NCI-H526 treated with DMSO at 0.1 percent for 48 hours (cell line): ENCODE data around the gene TOX3.

Source experiments
- DNase-seq: peaks from one replicate; lab custom pipeline; 2025; lab: John Stamatoyannopoulos, UW

Gene TOX3

GRCh38 chr16:52492789-52493357 is 54.1 kb downstream of the TOX3 start:
- DNase-seq: no peak

- DNase-seq: no peak
Observed at GRCh38 chr16:52491216-52491615, 55.7 kb downstream of the TOX3 start.

GRCh38 chr16:52489894-52490293 is 57.0 kb downstream of the TOX3 start:
- no peak for DNase-seq

GRCh38 chr16:52488837-52489289 is 58.1 kb downstream of the TOX3 start:
- DNase-seq: no peak

GRCh38 chr16:52487849-52488457 is 59.0 kb downstream of the TOX3 start:
- DNase-seq: no peak

GRCh38 chr16:52480237-52480636 is 66.7 kb downstream of the TOX3 start:
- DNase-seq: no peak

GRCh38 chr16:52476111-52476510 is 70.8 kb downstream of the TOX3 start:
- DNase-seq: no peak

GRCh38 chr16:52474679-52475078 is 72.3 kb downstream of the TOX3 start:
- no peak for DNase-seq

- no peak for DNase-seq
Observed at GRCh38 chr16:52473096-52473495, 73.8 kb downstream of the TOX3 start.

GRCh38 chr16:52471650-52472370 is 75.1 kb downstream of the TOX3 start:
- DNase-seq: no peak

GRCh38 chr16:52470585-52470984 is 76.4 kb downstream of the TOX3 start:
- peak; percentile 71 for DNase-seq

- no peak for DNase-seq
Observed at GRCh38 chr16:52469775-52470174, 77.2 kb downstream of the TOX3 start.

- no peak for DNase-seq
Observed at GRCh38 chr16:52469091-52469490, 77.9 kb downstream of the TOX3 start.

- DNase-seq: no peak
Observed at GRCh38 chr16:52467753-52468152, 79.2 kb downstream of the TOX3 start.

- DNase-seq: peak; percentile 10
Observed at GRCh38 chr16:52466994-52467393, 79.9 kb downstream of the TOX3 start.

- no peak for DNase-seq
Observed at GRCh38 chr16:52465711-52466267, 81.2 kb downstream of the TOX3 start.

GRCh38 chr16:52463904-52464303 is 83.0 kb downstream of the TOX3 start:
- no peak for DNase-seq

GRCh38 chr16:52462816-52463215 is 84.1 kb downstream of the TOX3 start:
- no peak for DNase-seq

- DNase-seq: no peak
Observed at GRCh38 chr16:52460639-52461178, 86.2 kb downstream of the TOX3 start.

GRCh38 chr16:52456368-52456767 is 90.6 kb downstream of the TOX3 start:
- DNase-seq: no peak

- no peak for DNase-seq
Observed at GRCh38 chr16:52455549-52456277, 91.2 kb downstream of the TOX3 start.

- DNase-seq: no peak
Observed at GRCh38 chr16:52453644-52454043, 93.3 kb downstream of the TOX3 start.
